K562 (cell line): ENCODE results near the gene SEC24B. TPM values are rescaled to one million over a fixed set of nuclear protein-coding genes. Genes with fewer than 3 reads are reported as not detected.

ENCODE experiments used
- ATAC-seq: fragments of 200-7000 bp; cut with Tn5 transposase; 3 replicates; pipeline ENCODE4 v1.9.1; 2020; ENCODE audit warnings: moderate library complexity
- BruUV-seq: library from RNA; stranded (reverse); fragments of 400-500 nt; replicated peaks from 2 replicates; lab custom pipeline; 2021; lab: Mats Ljungman, UMichigan
- CTCF ChIA-PET: fragments of 300-600 bp; formaldehyde crosslinking; extraction: SDS; loops from one replicate; lab custom pipeline; 2021; ENCODE audit warnings: low intra/inter-chr PET ratio; lab: Yijun Ruan, JAX
- POLR2A ChIA-PET: fragments of 300-600, 350-650 bp; sonication (Branson Sonifier 250); formaldehyde crosslinking; extraction: SDS; loops from one replicate; lab custom pipeline; 2021; ENCODE audit warnings: antibody characterized with exemption, inconsistent platforms; lab: Yijun Ruan, JAX
- DNase-seq, 4 experiments: peaks; one replicate each; pipeline versions ENCODE4 v3.0.0 to v3.0.0-alpha.2; 2011 to 2018; ENCODE audit warnings: low spot score in 3 of 4, mixed read lengths in 3 of 4; ENCODE audit errors: extremely low read depth in 1 of 4
- FAIRE-seq: peaks from 2 replicates; lab custom pipeline; 2011; peaks lifted over from hg19 to GRCh38; lab: Jason Lieb, UNC
- H2AFZ ChIP-seq: 2 replicates; pipeline ENCODE4 v1.6.0; 2011; ENCODE audit warnings: low read depth, low read length, control low read depth, inconsistent platforms
- H3K27ac ChIP-seq: fragments of 200-600 bp; 3 replicates; pipeline ENCODE4 v1.8.0; 2011; ENCODE audit warnings: low read depth, mild to moderate bottlenecking, control low read depth, inconsistent platforms, low read length, moderate library complexity, mixed read lengths; ENCODE audit errors: extremely low read depth
- H3K27me3 ChIP-seq, 2 experiments: fragments of 300-600 bp in 1 of 2; 2 replicates in 1 of 2; 3 replicates in 1 of 2; pipeline versions ENCODE4 v1.6.0 to v1.8.0; 2011; ENCODE audit warnings: inconsistent platforms in 2 of 2, low read length in 2 of 2, mild to moderate bottlenecking in 1 of 2, mixed read lengths in 1 of 2, moderate library complexity in 1 of 2; ENCODE audit not compliant: control insufficient read depth in 2 of 2, insufficient read depth in 2 of 2
- H3K36me3 ChIP-seq: fragments of 300-600 bp; 3 replicates; pipeline ENCODE4 v1.8.0; 2011; ENCODE audit warnings: mild to moderate bottlenecking, low read length, inconsistent platforms; ENCODE audit not compliant: control insufficient read depth, insufficient read depth
- H3K4me1 ChIP-seq, 2 experiments: fragments of 200-600 bp in 1 of 2; replicated peaks in 1 of 2; 2 replicates in 1 of 2; 3 replicates in 1 of 2; pipeline versions ENCODE4 v1.5.1 to v1.8.0; 2011; ENCODE audit warnings: inconsistent platforms in 2 of 2, low read length in 2 of 2, mild to moderate bottlenecking in 1 of 2, mixed read lengths in 1 of 2, moderate library complexity in 1 of 2; ENCODE audit not compliant: control insufficient read depth in 2 of 2, insufficient read depth in 2 of 2
- H3K4me2 ChIP-seq: 2 replicates; pipeline ENCODE4 v1.6.1; 2011; ENCODE audit warnings: low read length, control low read depth, inconsistent platforms, mixed read lengths; ENCODE audit not compliant: insufficient read depth
- H3K4me3 ChIP-seq: fragments of 200-600 bp; sonication (generic), shearing (Covaris generic); 2 replicates; pipeline ENCODE4 v1.5.1; 2016; ENCODE audit warnings: control low read depth, inconsistent platforms
- H3K79me2 ChIP-seq: fragments of 200-600 bp; 3 replicates; pipeline ENCODE4 v1.8.0; 2011; ENCODE audit warnings: low read length, inconsistent platforms; ENCODE audit not compliant: control insufficient read depth, insufficient read depth
- H3K9ac ChIP-seq, 2 experiments: 2 replicates each; pipeline versions ENCODE4 v1.6.0 to v1.6.1; 2011; ENCODE audit warnings: low read depth in 2 of 2, low read length in 2 of 2, control low read depth in 1 of 2, inconsistent platforms in 1 of 2, mild to moderate bottlenecking in 1 of 2, mixed read lengths in 1 of 2; ENCODE audit not compliant: insufficient read depth in 1 of 2
- H3K9me1 ChIP-seq: one replicate; pipeline ENCODE4 v1.6.0; 2011; ENCODE audit warnings: inconsistent platforms, mild to moderate bottlenecking, low read length, moderate library complexity; ENCODE audit not compliant: control insufficient read depth, insufficient read depth
- H3K9me3 ChIP-seq: replicated peaks from 2 replicates; pipeline ENCODE4 v1.5.1; 2011; ENCODE audit warnings: low read depth, low read length, inconsistent platforms; ENCODE audit not compliant: control insufficient read depth, insufficient read depth
- H4K20me1 ChIP-seq: replicated peaks from 2 replicates; pipeline ENCODE4 v1.6.1; 2011; ENCODE audit warnings: low read length, inconsistent platforms, mixed read lengths; ENCODE audit not compliant: control insufficient read depth, insufficient read depth
- BHLHE40 ChIP-seq: IDR thresholded peaks from 2 replicates; pipeline ENCODE4 v1.6.1; 2011; ENCODE audit warnings: low read length, improper control_type of control experiment
- EGR1 ChIP-seq: fragments of 450-650 bp; conservative IDR thresholded peaks from 2 replicates; pipeline ENCODE4 v1.6.1; 2017; ENCODE audit warnings: mild to moderate bottlenecking
- ELF2 ChIP-seq: fragments of 250-450 bp; sonication (Bioruptor Pico); IDR thresholded peaks from 2 replicates; pipeline ENCODE4 v1.5.0; 2021; ENCODE audit warnings: mild to moderate bottlenecking
- FOXK2 ChIP-seq, 2 experiments: fragments of 450-650 bp; IDR thresholded peaks in 1 of 2; conservative IDR thresholded peaks in 1 of 2; 2 replicates each; pipeline ENCODE4 v1.6.1; 2016; ENCODE audit warnings: low read depth in 2 of 2, mild to moderate bottlenecking in 1 of 2
- HMG20A ChIP-seq: fragments of 450-650 bp; formaldehyde crosslinking; conservative IDR thresholded peaks from 2 replicates; pipeline ENCODE4 v1.4.0; 2020; ENCODE audit warnings: mild to moderate bottlenecking, mixed read lengths
- MTA2 ChIP-seq: fragments of 450-650 bp; IDR thresholded peaks from 2 replicates; pipeline ENCODE4 v1.6.1; 2016; ENCODE audit warnings: low read depth
- NCOR1 ChIP-seq: fragments of 450-650 bp; IDR thresholded peaks from 2 replicates; pipeline ENCODE4 v1.6.1; 2016; ENCODE audit warnings: mild to moderate bottlenecking, moderate library complexity
- NFE2 ChIP-seq: IDR thresholded peaks from 2 replicates; pipeline ENCODE4 v1.6.1; 2014; ENCODE audit warnings: antibody characterized with exemption, low read depth
- RAD21 ChIP-seq, 2 experiments: fragments of 250-450 bp in 1 of 2; fragments of 450-650 bp in 1 of 2; sonication (Bioruptor Pico) in 1 of 2; formaldehyde crosslinking in 1 of 2; IDR thresholded peaks in 1 of 2; conservative IDR thresholded peaks in 1 of 2; 2 replicates each; pipeline versions ENCODE4 v1.4.0 to v1.8.0; 2020 to 2022; ENCODE audit warnings: mild to moderate bottlenecking in 2 of 2, moderate library complexity in 1 of 2
- SIN3A ChIP-seq, 2 experiments: fragments of 150-350 bp in 1 of 2; IDR thresholded peaks; 2 replicates each; pipeline ENCODE4 v1.6.1; 2011 to 2016; ENCODE audit warnings: borderline replicate concordance in 2 of 2, low read depth in 2 of 2, low read length in 2 of 2, mild to moderate bottlenecking in 2 of 2, moderate library complexity in 2 of 2; ENCODE audit not compliant: control insufficient read depth in 1 of 2
- TRIM28 ChIP-seq: fragments of 450-650 bp; IDR thresholded peaks from 2 replicates; pipeline ENCODE4 v1.6.1; 2017
- ZC3H11A ChIP-seq: IDR thresholded peaks from 2 replicates; pipeline ENCODE4 v1.6.1; 2012; ENCODE audit warnings: low read depth, low read length, improper control_type of control experiment
- WGBS: fragments of 100-300 bp; shearing (Covaris generic); methylation state at CpG from one replicate; pipeline ENCODE4 v1.1.6; 2016; ENCODE audit warnings: low coverage, mixed read lengths; ENCODE audit not compliant: insufficient coverage; ENCODE audit errors: missing lambda C conversion rate; 5-methylcytosine and 5-hydroxymethylcytosine counted together
- in situ Hi-C: fragments of 300-500 bp; cut with MboI; formaldehyde crosslinking; loops from 4 replicates; pipeline ENCODE4 v1.15.0; 2018; ENCODE audit warnings: inconsistent platforms, mixed read lengths
- intact Hi-C: fragments of 100-400 bp; cut with micrococcal nuclease; formaldehyde crosslinking; loops from 2 replicates; pipeline ENCODE4 v1.14.2; 2022
- polyA plus RNA-seq, 8 experiments: library from polyadenylated mRNA; depleted of rRNA in 4 of 8; stranded (reverse) in 5 of 8; unstranded in 3 of 8; fragments of >200 nt; fragmentation: Nextera tagmentation in 2 of 8; fragmentation: Illumina TruSeq in 1 of 8; extraction: Ambion mirVana in 2 of 8; extraction: Trizol in 1 of 8; gene quantifications; 2 replicates each; pipeline versions ENCODE4 v1.2.1 to v1.2.3, GENCODE V29; 2011 to 2014; ENCODE audit warnings: inconsistent platforms in 1 of 8, missing spikeins in 1 of 8
- total RNA-seq, 7 experiments: library from RNA; depleted of rRNA in 6 of 7; stranded (reverse); fragments of >200 nt in 6 of 7; fragmentation: Illumina TruSeq in 2 of 7; extraction: Trizol in 2 of 7; gene quantifications; 2 replicates each; pipeline versions ENCODE4 v1.2.1 to v1.2.3, GENCODE V29; 2011 to 2021; ENCODE audit warnings: low replicate concordance in 1 of 7
- TF ChIP-seq, protein P1 (sequence below): fragments of 200-800 bp; sonication (Bioruptor generic); IDR thresholded peaks from 2 replicates; pipeline ENCODE4 v1.6.1; 2017; ENCODE audit warnings: missing genetic modification characterization, missing compliant biosample characterization
- TF ChIP-seq, protein P2 (sequence below): fragments of 250-450 bp; sonication (Bioruptor Pico); IDR thresholded peaks from 2 replicates; pipeline ENCODE4 v1.8.0; 2022; ENCODE audit warnings: inconsistent platforms

The SEC24B gene
- total and polyA plus RNA-seq, 9 of the 15 experiments (the other 6 are each of a cell fraction or from before 2014, with no cell fraction given) = 6.3 to 46.4 (median 17.1) TPM

DNA sequence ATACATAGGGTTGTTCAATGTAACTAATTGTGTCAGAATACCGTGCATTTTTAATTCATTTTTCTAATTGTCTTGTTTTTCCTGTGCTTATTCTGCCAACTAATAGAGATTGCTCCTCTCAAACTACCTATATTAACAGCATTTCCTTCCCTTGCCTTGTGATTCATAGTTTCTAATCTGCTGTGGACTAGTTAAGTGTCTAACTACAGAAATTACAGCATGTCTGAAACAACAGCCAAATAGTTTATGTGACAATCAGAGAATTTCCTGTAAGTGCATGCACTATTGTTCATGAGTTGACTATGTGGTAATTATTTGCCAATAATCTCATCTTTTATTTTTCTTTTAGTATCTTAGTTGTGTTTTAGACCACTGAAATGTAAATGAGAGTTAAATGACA, 4.1 kb upstream of the SEC24B start:
- no peak overlapping the region for H3K9ac ChIP-seq
- TF ChIP-seq NFE2 = no peak
- TF ChIP-seq TRIM28 = no peak
- no peak for TF ChIP-seq RAD21 (CRISPR knock-in tag; conservative IDR thresholded peaks at IDR 0.05 in 1 of 2, IDR thresholded peaks at IDR 0.05 in 1 of 2)
- no peak for TF ChIP-seq MTA2
- WGBS = 47% methylated on average over 1 of the region's 1 CpG
- no peak overlapping the region for H3K4me3 ChIP-seq
- peaks cover 14% of the 10 kb centered on the region for H3K79me2 ChIP-seq
- no peaks in the 10 kb centered on the region for H4K20me1 ChIP-seq
- H2AFZ ChIP-seq = no peak overlapping the region
- ATAC-seq = no peak
- H3K27me3 ChIP-seq = no peaks in the 10 kb centered on the region
- H3K4me1 ChIP-seq = peaks cover 0 to 8% of the 10 kb centered on the region in 2 experiments; a peak in 2 of 5 replicates
- in situ Hi-C loops = loop anchor here (5.0 to 10.0 kb wide), 3 partner anchors 225 to 555 kb away; no protein-coding TSS in a partner anchor
- no peak overlapping the region for H3K27ac ChIP-seq
- no peak for FAIRE-seq
- no TSS peak for BruUV-seq
- ChIA-PET POLR2A (no interaction called here), CTCF (no interaction called here)
- no peak overlapping the region for H3K4me2 ChIP-seq
- intact Hi-C loops = loop anchor here (5.0 kb wide), 1 partner anchor 373 kb away; the partner anchor contains the start of gene CFI
- H3K36me3 ChIP-seq = no peaks in the 10 kb centered on the region
- no peaks in the 10 kb centered on the region for H3K9me3 ChIP-seq
- no peak for DNase-seq
- H3K9me1 ChIP-seq = no peaks in the 10 kb centered on the region

DNA sequence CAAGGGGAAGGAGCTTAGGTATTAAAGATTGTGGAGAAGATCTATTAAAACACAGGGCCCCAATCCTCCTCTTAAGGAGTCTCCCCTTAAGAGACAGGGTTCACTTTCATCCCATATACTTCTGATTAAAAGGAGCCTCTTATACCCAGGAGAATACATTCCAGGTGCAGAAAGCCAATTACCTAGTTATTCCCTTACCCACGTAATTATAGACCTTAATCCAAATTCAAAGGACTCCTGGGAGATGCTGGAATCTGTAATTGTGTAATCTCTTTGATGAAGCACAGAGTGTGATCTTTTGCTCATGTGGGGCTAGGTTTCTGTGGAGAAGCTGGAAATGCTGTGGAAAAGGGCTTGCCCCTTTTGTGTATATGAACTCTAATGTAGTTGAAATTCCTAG, 1.4 kb upstream of the SEC24B start:
- CTCF ChIA-PET = no interaction called here
- peaks cover 8 to 9% of the 10 kb centered on the region in 2 experiments; a peak in 4 of 5 replicates for H3K4me1 ChIP-seq
- no peak overlapping the region for H3K27ac ChIP-seq
- H3K27me3 ChIP-seq = no peaks in the 10 kb centered on the region
- FAIRE-seq (no peak), ATAC-seq (no peak), DNase-seq (no peak)
- no peaks in the 10 kb centered on the region for H3K36me3 ChIP-seq
- intact Hi-C loops (no loop called here), in situ Hi-C loops (loop anchor here (10.0 kb wide), 1 partner anchor 403 kb away; no protein-coding TSS in a partner anchor)
- H3K79me2 ChIP-seq = peaks cover 41% of the 10 kb centered on the region
- H4K20me1 ChIP-seq = peaks cover 15% of the 10 kb centered on the region
- WGBS = 85% methylated on average over 1 of the region's 1 CpG
- H3K9me1 ChIP-seq = no peaks in the 10 kb centered on the region
- H2AFZ ChIP-seq = no peak overlapping the region
- no peak overlapping the region for H3K4me3 ChIP-seq
- H3K4me2 ChIP-seq = no peak overlapping the region
- POLR2A ChIA-PET = interaction anchor here (1.4 kb wide), 1 partner anchor 12 kb away, joined by 3 read pairs; no protein-coding TSS in a partner anchor
- H3K9ac ChIP-seq = 0 out of 4 replicates have a peak overlapping the region, but pooled peaks of 1 of the 2 experiments have one; percentile 64
- no peaks in the 10 kb centered on the region for H3K9me3 ChIP-seq
- no TSS peak for BruUV-seq
- TF ChIP-seq HMG20A (CRISPR knock-in tag) (no peak), FOXK2 (conservative IDR thresholded peaks at IDR 0.05 in 1 of 2, IDR thresholded peaks at IDR 0.05 in 1 of 2; ENCODE audit: low read depth in 2 of 2) (no peak), NCOR1 (no peak), EGR1 (no peak), ZC3H11A (no peak), ELF2 (no peak), SIN3A (IDR thresholded peaks at IDR 0.05; ENCODE audit: borderline replicate concordance in 2 of 2, control insufficient read depth in 1 of 2, low read depth in 2 of 2, low read length in 2 of 2) (no peak), BHLHE40 (no peak)
- TF ChIP-seq, protein P1, sequence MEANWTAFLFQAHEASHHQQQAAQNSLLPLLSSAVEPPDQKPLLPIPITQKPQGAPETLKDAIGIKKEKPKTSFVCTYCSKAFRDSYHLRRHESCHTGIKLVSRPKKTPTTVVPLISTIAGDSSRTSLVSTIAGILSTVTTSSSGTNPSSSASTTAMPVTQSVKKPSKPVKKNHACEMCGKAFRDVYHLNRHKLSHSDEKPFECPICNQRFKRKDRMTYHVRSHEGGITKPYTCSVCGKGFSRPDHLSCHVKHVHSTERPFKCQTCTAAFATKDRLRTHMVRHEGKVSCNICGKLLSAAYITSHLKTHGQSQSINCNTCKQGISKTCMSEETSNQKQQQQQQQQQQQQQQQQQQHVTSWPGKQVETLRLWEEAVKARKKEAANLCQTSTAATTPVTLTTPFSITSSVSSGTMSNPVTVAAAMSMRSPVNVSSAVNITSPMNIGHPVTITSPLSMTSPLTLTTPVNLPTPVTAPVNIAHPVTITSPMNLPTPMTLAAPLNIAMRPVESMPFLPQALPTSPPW (CRISPR knock-in tag) = no peak
- TF ChIP-seq, protein P2, sequence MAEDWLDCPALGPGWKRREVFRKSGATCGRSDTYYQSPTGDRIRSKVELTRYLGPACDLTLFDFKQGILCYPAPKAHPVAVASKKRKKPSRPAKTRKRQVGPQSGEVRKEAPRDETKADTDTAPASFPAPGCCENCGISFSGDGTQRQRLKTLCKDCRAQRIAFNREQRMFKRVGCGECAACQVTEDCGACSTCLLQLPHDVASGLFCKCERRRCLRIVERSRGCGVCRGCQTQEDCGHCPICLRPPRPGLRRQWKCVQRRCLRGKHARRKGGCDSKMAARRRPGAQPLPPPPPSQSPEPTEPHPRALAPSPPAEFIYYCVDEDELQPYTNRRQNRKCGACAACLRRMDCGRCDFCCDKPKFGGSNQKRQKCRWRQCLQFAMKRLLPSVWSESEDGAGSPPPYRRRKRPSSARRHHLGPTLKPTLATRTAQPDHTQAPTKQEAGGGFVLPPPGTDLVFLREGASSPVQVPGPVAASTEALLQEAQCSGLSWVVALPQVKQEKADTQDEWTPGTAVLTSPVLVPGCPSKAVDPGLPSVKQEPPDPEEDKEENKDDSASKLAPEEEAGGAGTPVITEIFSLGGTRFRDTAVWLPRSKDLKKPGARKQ (CRISPR knock-in tag) = no peak
